ENCODE results near the gene FAM193B. TPM values are rescaled to one million over a fixed set of nuclear protein-coding genes. Genes with fewer than 3 reads are reported as not detected.

The FAM193B gene
- polyA plus RNA-seq, 3 donors, result 1.6 to 216 (median 1.9) TPM

- TF ChIP-seq CTCF (IDR thresholded peaks at IDR 0.05), result no peak
- Mint-ChIP-seq H3K27me3 (ENCODE audit: low read depth in 3 of 3) (peaks cover 0 to under 1% (median 0%) of the 10 kb centered on the region in 3 donors), H3K4me3 (no peak overlapping the region), H3K4me1 (peaks cover 3% of the 10 kb centered on the region), H3K9me3 (no peaks in the 10 kb centered on the region), H3K36me3 (peaks cover 41 to 50% of the 10 kb centered on the region in 2 donors), H3K27ac (no peak overlapping the region)
- H3K27ac ChIP-seq (ENCODE audit: low read depth in 1 of 2, low read length in 2 of 2), result no peak overlapping the region
- H3K9me3 ChIP-seq (replicated peaks in 1 of 2; ENCODE audit: control insufficient read depth in 1 of 2, insufficient read depth in 1 of 2, low read length in 2 of 2), result no peaks in the 10 kb centered on the region
- no peak for DNase-seq
- peaks cover 1% of the 10 kb centered on the region for H3K79me2 ChIP-seq (ENCODE audit: insufficient read depth, low read length)
- H3K4me3 ChIP-seq (replicated peaks in 1 of 3; ENCODE audit: low read depth in 2 of 3, low read length in 3 of 3), result no peak overlapping the region
- WGBS (ENCODE audit: insufficient coverage), result 100% methylated on average over 2 of the region's 4 CpGs
- H3K4me1 ChIP-seq (ENCODE audit: control insufficient read depth in 1 of 2, insufficient read depth in 2 of 2, low read length in 2 of 2), result no peaks in the 10 kb centered on the region
- H3K4me2 ChIP-seq (replicated peaks; ENCODE audit: extremely low read depth, low read length, poor library complexity, severe bottlenecking), result no peak overlapping the region
- H4K20me1 ChIP-seq (ENCODE audit: insufficient read depth, low read length), result peaks cover 51% of the 10 kb centered on the region
- intact Hi-C loops (cut with micrococcal nuclease), result no loop called here
- peaks cover 90 to 93% of the 10 kb centered on the region in 2 donors for H3K36me3 ChIP-seq (replicated peaks in 1 of 2; ENCODE audit: control insufficient read depth in 1 of 2, insufficient read depth in 2 of 2, low read length in 2 of 2)
- no peak overlapping the region for H2AFZ ChIP-seq (ENCODE audit: insufficient read depth, low read depth, low read length, poor library complexity, severe bottlenecking)
- no peak overlapping the region for H3K9ac ChIP-seq (ENCODE audit: insufficient read depth, low read length, poor library complexity, severe bottlenecking)
- no peaks in the 10 kb centered on the region for H3K27me3 ChIP-seq (ENCODE audit: control insufficient read depth in 2 of 2, insufficient read depth in 2 of 2, low read length in 2 of 2)
Measured at GRCh38 chr5:177526191-177526590, 28.2 kb downstream of the FAM193B start.

GRCh38 chr5:177524941-177525655 is 29.3 kb downstream of the FAM193B start:
- Histone ChIP-seq H3K9ac (ENCODE audit: insufficient read depth, low read length, poor library complexity, severe bottlenecking) (no peak overlapping the region), H3K27ac (ENCODE audit: low read depth in 1 of 2, low read length in 2 of 2) (no peak overlapping the region), H2AFZ (ENCODE audit: insufficient read depth, low read depth, low read length, poor library complexity, severe bottlenecking) (no peak overlapping the region), H4K20me1 (ENCODE audit: insufficient read depth, low read length) (peaks cover 48% of the 10 kb centered on the region), H3K27me3 (ENCODE audit: control insufficient read depth in 2 of 2, insufficient read depth in 2 of 2, low read length in 2 of 2) (no peaks in the 10 kb centered on the region), H3K79me2 (ENCODE audit: insufficient read depth, low read length) (peaks cover 4% of the 10 kb centered on the region), H3K9me3 (replicated peaks in 1 of 2; ENCODE audit: control insufficient read depth in 1 of 2, insufficient read depth in 1 of 2, low read length in 2 of 2) (no peaks in the 10 kb centered on the region), H3K4me3 (replicated peaks in 1 of 3; ENCODE audit: low read depth in 2 of 3, low read length in 3 of 3) (no peak overlapping the region), H3K36me3 (replicated peaks in 1 of 2; ENCODE audit: control insufficient read depth in 1 of 2, insufficient read depth in 2 of 2, low read length in 2 of 2) (peaks cover 87 to 93% of the 10 kb centered on the region in 2 donors), H3K4me2 (replicated peaks; ENCODE audit: extremely low read depth, low read length, poor library complexity, severe bottlenecking) (no peak overlapping the region), H3K4me1 (ENCODE audit: control insufficient read depth in 1 of 2, insufficient read depth in 2 of 2, low read length in 2 of 2) (no peaks in the 10 kb centered on the region)
- Mint-ChIP-seq H3K9me3 (no peaks in the 10 kb centered on the region), H3K4me3 (no peak overlapping the region), H3K4me1 (no peaks in the 10 kb centered on the region), H3K27me3 (ENCODE audit: low read depth in 3 of 3) (peaks cover 0 to 2% (median 0%) of the 10 kb centered on the region in 3 donors), H3K27ac (peak overlapping the region in 1 of 7 donors; percentile 63), H3K36me3 (peaks cover 42 to 51% of the 10 kb centered on the region in 2 donors)
- DNase-seq, result no peak
- TF ChIP-seq CTCF (IDR thresholded peaks at IDR 0.05), result no peak
- WGBS (ENCODE audit: insufficient coverage), result 96% methylated on average over 9 of the region's 10 CpGs
- intact Hi-C loops (cut with micrococcal nuclease), result no loop called here

Measured in CD14-positive monocyte (primary cell).